Upper lobe of left lung (tissue), 4 donors: ENCODE results near the gene UQCRC2.

ENCODE experiments used
- CTCF ChIP-seq, 6 experiments: fragments of 450-650 bp in 4 of 6; fragments of 200-600 bp in 2 of 6; sonication (generic) in 2 of 6; IDR thresholded peaks; one replicate each; pipeline ENCODE4 v1.5.1; 2016 to 2019; ENCODE audit warnings: antibody characterized with exemption in 6 of 6
- POLR2A ChIP-seq, 4 donors: fragments of 450-650 bp; IDR thresholded peaks; one replicate each; pipeline ENCODE4 v1.5.1; 2016 to 2017; ENCODE audit warnings: antibody characterized with exemption in 4 of 4, mild to moderate bottlenecking in 2 of 4
- POLR2AphosphoS5 ChIP-seq, 2 donors: sonication (generic); formaldehyde crosslinking; IDR thresholded peaks; one replicate each; pipeline ENCODE4 v1.5.1; 2017; ENCODE audit warnings: antibody characterized with exemption in 2 of 2

- TF ChIP-seq CTCF (IDR thresholded peaks at IDR 0.05) (no peak), POLR2A (IDR thresholded peaks at IDR 0.05) (no peak), POLR2AphosphoS5 (IDR thresholded peaks at IDR 0.05) (no peak)
Measured at GRCh38 chr16:21987498-21987897, 34.3 kb downstream of the UQCRC2 start.
